ENCODE results near the gene DIS3.

DIS3 gene

GRCh38 chr13:72782717-72783116 is 1.0 kb upstream of the DIS3 start:
- TF ChIP-seq, protein P1, sequence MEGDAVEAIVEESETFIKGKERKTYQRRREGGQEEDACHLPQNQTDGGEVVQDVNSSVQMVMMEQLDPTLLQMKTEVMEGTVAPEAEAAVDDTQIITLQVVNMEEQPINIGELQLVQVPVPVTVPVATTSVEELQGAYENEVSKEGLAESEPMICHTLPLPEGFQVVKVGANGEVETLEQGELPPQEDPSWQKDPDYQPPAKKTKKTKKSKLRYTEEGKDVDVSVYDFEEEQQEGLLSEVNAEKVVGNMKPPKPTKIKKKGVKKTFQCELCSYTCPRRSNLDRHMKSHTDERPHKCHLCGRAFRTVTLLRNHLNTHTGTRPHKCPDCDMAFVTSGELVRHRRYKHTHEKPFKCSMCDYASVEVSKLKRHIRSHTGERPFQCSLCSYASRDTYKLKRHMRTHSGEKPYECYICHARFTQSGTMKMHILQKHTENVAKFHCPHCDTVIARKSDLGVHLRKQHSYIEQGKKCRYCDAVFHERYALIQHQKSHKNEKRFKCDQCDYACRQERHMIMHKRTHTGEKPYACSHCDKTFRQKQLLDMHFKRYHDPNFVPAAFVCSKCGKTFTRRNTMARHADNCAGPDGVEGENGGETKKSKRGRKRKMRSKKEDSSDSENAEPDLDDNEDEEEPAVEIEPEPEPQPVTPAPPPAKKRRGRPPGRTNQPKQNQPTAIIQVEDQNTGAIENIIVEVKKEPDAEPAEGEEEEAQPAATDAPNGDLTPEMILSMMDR (conservative IDR thresholded peaks at IDR 0.05; ENCODE audit: low read depth, low read length), result no peak
- peak; percentile 22 for DNase-seq (ENCODE audit: low read depth)
- H3K4me3 ChIP-seq (ENCODE audit: low read depth, low read length), result peak overlapping the region; percentile 90

- TF ChIP-seq, protein P1 (conservative IDR thresholded peaks at IDR 0.05; ENCODE audit: low read depth, low read length), result no peak
- H3K4me3 ChIP-seq (ENCODE audit: low read depth, low read length), result no peak overlapping the region
- peak; percentile 76 for DNase-seq (ENCODE audit: low read depth)
Measured at GRCh38 chr13:72774019-72774418, 7.7 kb downstream of the DIS3 start.

- TF ChIP-seq, protein P1 (conservative IDR thresholded peaks at IDR 0.05; ENCODE audit: low read depth, low read length), result no peak
- DNase-seq (ENCODE audit: low read depth), result peak; percentile 60
- no peak overlapping the region for H3K4me3 ChIP-seq (ENCODE audit: low read depth, low read length)
Measured at GRCh38 chr13:72763411-72763810, 18.3 kb downstream of the DIS3 start.

DNA sequence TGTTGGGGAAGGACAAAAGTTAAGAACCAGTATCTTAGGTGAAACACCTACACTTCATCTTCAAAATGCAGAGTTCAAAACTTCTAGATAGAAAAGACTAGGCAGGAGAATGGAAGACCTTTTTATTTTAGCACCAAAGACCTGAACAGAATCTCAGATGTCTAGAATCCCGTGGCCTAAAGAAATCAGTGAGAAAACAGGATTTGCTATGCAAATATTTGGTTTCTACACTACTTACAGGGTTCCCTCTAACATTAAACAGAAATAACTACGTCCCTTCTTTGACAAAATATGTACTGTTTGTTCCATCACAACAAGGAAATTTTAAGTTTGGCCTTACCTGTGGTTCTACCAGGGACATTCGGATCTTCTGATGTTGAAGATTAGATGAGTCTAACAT is 21.5 kb downstream of the DIS3 start:
- TF ChIP-seq, protein P1 (conservative IDR thresholded peaks at IDR 0.05; ENCODE audit: low read depth, low read length), result no peak
- no peak for DNase-seq (ENCODE audit: low read depth)
- no peak overlapping the region for H3K4me3 ChIP-seq (ENCODE audit: low read depth, low read length)

DNA sequence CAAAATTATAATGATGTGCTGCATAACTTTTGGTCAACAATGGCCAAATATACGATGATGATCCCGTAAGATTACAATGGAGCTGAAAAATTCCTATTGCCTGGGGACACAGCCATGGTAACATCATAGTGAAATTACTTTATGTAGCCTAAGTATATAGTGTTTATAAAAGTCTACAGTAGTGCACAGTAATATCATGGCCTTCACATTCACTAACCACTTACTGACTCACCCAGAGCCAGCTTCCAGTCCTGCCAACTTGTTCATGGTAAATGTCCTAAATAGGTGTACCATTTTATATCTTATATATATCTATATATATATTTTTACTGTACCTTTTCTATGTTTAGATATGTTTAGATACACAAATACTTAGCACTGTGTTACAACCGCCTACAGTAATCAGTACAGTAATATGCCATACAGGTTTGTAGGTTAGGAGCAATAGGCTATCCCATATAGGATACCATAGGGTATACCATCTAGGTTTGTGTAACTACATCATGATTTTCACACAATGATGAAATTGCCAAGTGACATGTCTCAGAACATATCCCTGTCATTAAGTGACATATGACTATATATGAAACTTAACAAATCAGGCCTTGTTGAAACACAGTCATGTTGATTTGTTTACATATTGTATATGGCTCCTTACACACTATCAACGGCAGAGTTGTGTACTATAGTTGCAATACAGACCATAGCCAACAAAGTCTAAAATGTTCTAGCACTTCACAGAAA is 23.7 kb downstream of the DIS3 start:
- TF ChIP-seq, protein P1 (conservative IDR thresholded peaks at IDR 0.05; ENCODE audit: low read depth, low read length), result no peak
- no peak for DNase-seq (ENCODE audit: low read depth)
- no peak overlapping the region for H3K4me3 ChIP-seq (ENCODE audit: low read depth, low read length)

GRCh38 chr13:72754111-72754510 is 27.6 kb downstream of the DIS3 start:
- no peak for DNase-seq (ENCODE audit: low read depth)
- TF ChIP-seq, protein P1 (conservative IDR thresholded peaks at IDR 0.05; ENCODE audit: low read depth, low read length), result no peak
- no peak overlapping the region for H3K4me3 ChIP-seq (ENCODE audit: low read depth, low read length)

- H3K4me3 ChIP-seq (ENCODE audit: low read depth, low read length), result no peak overlapping the region
- TF ChIP-seq, protein P1 (conservative IDR thresholded peaks at IDR 0.05; ENCODE audit: low read depth, low read length), result no peak
- no peak for DNase-seq (ENCODE audit: low read depth)
Measured at GRCh38 chr13:72751220-72751619, 30.5 kb downstream of the DIS3 start.

All from choroid plexus epithelial cell (primary cell).